ENCODE data around the gene IPO7.
"Not testable (repeated sequence)": the region's sequence is repeated elsewhere in the genome, so short reads cannot be mapped to it uniquely, and the experiment has no call there.

Gene IPO7

GRCh38 chr11:9397746-9398680, 13.6 kb downstream of the IPO7 start:
- DNase-seq, result no peak

GRCh38 chr11:9399466-9399865, 15.0 kb downstream of the IPO7 start:
- DNase-seq, result no peak

GRCh38 chr11:9401884-9402283, 17.4 kb downstream of the IPO7 start:
- not testable (repeated sequence) for DNase-seq

- DNase-seq, result no peak
These were observed 44.3 kb downstream of the IPO7 start for GRCh38 chr11:9428706-9429105.

- DNase-seq, result no peak
These were observed 54.2 kb downstream of the IPO7 start for GRCh38 chr11:9438611-9439010.

GRCh38 chr11:9446230-9446629, 61.8 kb downstream of the IPO7 start:
- DNase-seq, result no peak

- DNase-seq, result no peak
These were observed 64.3 kb downstream of the IPO7 start for GRCh38 chr11:9448576-9449352.

- not testable (repeated sequence) for DNase-seq
These were observed 67.6 kb downstream of the IPO7 start for GRCh38 chr11:9452023-9452422.

- DNase-seq, result no peak
These were observed 71.3 kb downstream of the IPO7 start for GRCh38 chr11:9455722-9456121.

GRCh38 chr11:9459667-9460321, 75.3 kb downstream of the IPO7 start:
- DNase-seq, result peak in 12 of 51 donors; percentile 2 to 72 (median 15)

- peak; percentile 91 to 100 (median 99) for DNase-seq
These were observed 76.0 kb downstream of the IPO7 start, which contains the start of gene ZNF143 for GRCh38 chr11:9460322-9461062. Gene ZNF143, plus strand, starts transcription at chr11:9461012. Its CDS starts 10,297 bp downstream, at chr11:9471309.

- peak in 50 of 51 donors; percentile 58 to 96 (median 84) for DNase-seq
These were observed 76.8 kb downstream of the IPO7 start for GRCh38 chr11:9461063-9461759.

- DNase-seq, result no peak
These were observed 77.3 kb downstream of the IPO7 start for GRCh38 chr11:9461760-9462134.

- no peak for DNase-seq
These were observed 77.8 kb downstream of the IPO7 start for GRCh38 chr11:9462172-9462799.

- no peak for DNase-seq
These were observed 78.5 kb downstream of the IPO7 start for GRCh38 chr11:9462806-9463537.

- DNase-seq, result no peak
These were observed 86.3 kb downstream of the IPO7 start for GRCh38 chr11:9470765-9471164.

GRCh38 chr11:9473408-9473807, 89.0 kb downstream of the IPO7 start:
- no peak for DNase-seq

GRCh38 chr11:9479899-9480298, 95.4 kb downstream of the IPO7 start:
- DNase-seq, result no peak

- DNase-seq, result no peak
These were observed 104.8 kb downstream of the IPO7 start for GRCh38 chr11:9489080-9489765.
